Left ventricle myocardium inferior (tissue), 1 donor: ENCODE measurements around the gene LOC101059915.
"Not testable (repeated sequence)": the region's sequence is repeated elsewhere in the genome, so short reads cannot be mapped to it uniquely, and the experiment has no call there.

Source experiments
- DNase-seq: peaks from one replicate; pipeline ENCODE4 v3.0.0-alpha.2; 2020
- H3K27ac ChIP-seq: fragments of 200-600 bp; replicated peaks from 2 replicates; pipeline ENCODE4 v1.8.0; 2021
- H3K27me3 ChIP-seq: fragments of 200-600 bp; 2 replicates; pipeline ENCODE4 v1.8.0; 2021; ENCODE audit warnings: low read depth
- H3K36me3 ChIP-seq: fragments of 200-600 bp; 2 replicates; pipeline ENCODE4 v1.8.0; 2021
- H3K4me1 ChIP-seq: fragments of 200-600 bp; 2 replicates; pipeline ENCODE4 v1.8.0; 2021
- H3K4me3 ChIP-seq: fragments of 200-600 bp; 2 replicates; pipeline ENCODE4 v1.8.0; 2021; ENCODE audit warnings: mild to moderate bottlenecking, moderate library complexity
- H3K9me3 ChIP-seq: fragments of 200-600 bp; replicated peaks from 2 replicates; pipeline ENCODE4 v1.8.0; 2021
- CTCF ChIP-seq: fragments of 200-600 bp; IDR thresholded peaks from 2 replicates; pipeline ENCODE4 v1.8.0; 2021; ENCODE audit warnings: antibody characterized with exemption, mild to moderate bottlenecking, borderline replicate concordance
- intact Hi-C: fragments of 100-400 bp; cut with micrococcal nuclease; formaldehyde crosslinking; loops from one replicate; pipeline ENCODE4 v1.11.0; 2022
- donor health status: DM: no; HTN: yes; CAD: no; lungs with severe emphysema.

LOC101059915 gene

GRCh38 chrX:71664202-71664601 lies 3.1 kb upstream of the LOC101059915 start:
- H3K27ac ChIP-seq, H3K9me3 ChIP-seq, H3K4me3 ChIP-seq, H3K27me3 ChIP-seq, intact Hi-C loops, DNase-seq, H3K36me3 ChIP-seq, H3K4me1 ChIP-seq: not testable (repeated sequence)
- TF ChIP-seq CTCF, result peak; percentile 18

GRCh38 chrX:71664889-71665491 lies 2.4 kb upstream of the LOC101059915 start:
- DNase-seq, result no peak
- H3K4me3 ChIP-seq, result no peak overlapping the region
- H3K4me1 ChIP-seq, result no peaks in the 10 kb centered on the region
- H3K36me3 ChIP-seq, result no peaks in the 10 kb centered on the region
- no peaks in the 10 kb centered on the region for H3K27me3 ChIP-seq
- H3K9me3 ChIP-seq, result no peaks in the 10 kb centered on the region
- intact Hi-C loops, result no loop called here
- no peak overlapping the region for H3K27ac ChIP-seq
- TF ChIP-seq CTCF, result no peak

GRCh38 chrX:71665747-71666146 lies 1.6 kb upstream of the LOC101059915 start:
- H3K36me3 ChIP-seq, result no peaks in the 10 kb centered on the region
- no peak for DNase-seq
- no peaks in the 10 kb centered on the region for H3K4me1 ChIP-seq
- no peak overlapping the region for H3K27ac ChIP-seq
- no peaks in the 10 kb centered on the region for H3K9me3 ChIP-seq
- intact Hi-C loops, result no loop called here
- H3K4me3 ChIP-seq, result no peak overlapping the region
- no peak for TF ChIP-seq CTCF
- H3K27me3 ChIP-seq, result no peaks in the 10 kb centered on the region

GRCh38 chrX:71666240-71667223 lies 814 bp upstream of the LOC101059915 start:
- no peak overlapping the region for H3K27ac ChIP-seq
- H3K9me3 ChIP-seq, result no peaks in the 10 kb centered on the region
- no peaks in the 10 kb centered on the region for H3K36me3 ChIP-seq
- no peak overlapping the region for H3K4me3 ChIP-seq
- no peak for TF ChIP-seq CTCF
- H3K4me1 ChIP-seq, result no peaks in the 10 kb centered on the region
- no peaks in the 10 kb centered on the region for H3K27me3 ChIP-seq
- DNase-seq, result no peak
- intact Hi-C loops, result no loop called here

GRCh38 chrX:71668248-71668595 lies 876 bp downstream of the LOC101059915 start:
- TF ChIP-seq CTCF, result no peak
- H3K4me1 ChIP-seq, result no peaks in the 10 kb centered on the region
- H3K9me3 ChIP-seq, result no peaks in the 10 kb centered on the region
- H3K4me3 ChIP-seq, result no peak overlapping the region
- H3K27me3 ChIP-seq, result no peaks in the 10 kb centered on the region
- DNase-seq, result no peak
- no peak overlapping the region for H3K27ac ChIP-seq
- H3K36me3 ChIP-seq, result no peaks in the 10 kb centered on the region
- intact Hi-C loops, result no loop called here
